ENCODE measurements around the gene PRKAR2B.

The PRKAR2B gene

GRCh38 chr7:107115114-107115513 lies 70.6 kb downstream of the PRKAR2B start:
- no peak for DNase-seq (ENCODE audit: low read depth)

GRCh38 chr7:107115762-107116540 lies 71.4 kb downstream of the PRKAR2B start:
- no peak for TF ChIP-seq CTCF (IDR thresholded peaks at IDR 0.05; ENCODE audit: control insufficient read depth, insufficient read depth, low read depth, low read length, missing control alignments)
- DNase-seq (ENCODE audit: low read depth) = no peak
- H3K4me3 ChIP-seq (ENCODE audit: control insufficient read depth, low read depth, low read length) = no peak overlapping the region

More at GRCh38 chr7:107115114-107115513, 70.6 kb downstream of the PRKAR2B start:
- no peak overlapping the region for H3K4me3 ChIP-seq (ENCODE audit: control insufficient read depth, low read depth, low read length)
- TF ChIP-seq CTCF (IDR thresholded peaks at IDR 0.05; ENCODE audit: control insufficient read depth, insufficient read depth, low read depth, low read length, missing control alignments) = no peak

GRCh38 chr7:107118109-107118900 lies 73.8 kb downstream of the PRKAR2B start:
- H3K4me3 ChIP-seq (ENCODE audit: control insufficient read depth, low read depth, low read length) = no peak overlapping the region
- no peak for TF ChIP-seq CTCF (IDR thresholded peaks at IDR 0.05; ENCODE audit: control insufficient read depth, insufficient read depth, low read depth, low read length, missing control alignments)
- no peak for DNase-seq (ENCODE audit: low read depth)

GRCh38 chr7:107119376-107120105 lies 75.0 kb downstream of the PRKAR2B start:
- no peak for TF ChIP-seq CTCF (IDR thresholded peaks at IDR 0.05; ENCODE audit: control insufficient read depth, insufficient read depth, low read depth, low read length, missing control alignments)
- no peak overlapping the region for H3K4me3 ChIP-seq (ENCODE audit: control insufficient read depth, low read depth, low read length)
- no peak for DNase-seq (ENCODE audit: low read depth)

GRCh38 chr7:107122486-107122911 lies 78.0 kb downstream of the PRKAR2B start:
- H3K4me3 ChIP-seq (ENCODE audit: control insufficient read depth, low read depth, low read length) = no peak overlapping the region
- no peak for TF ChIP-seq CTCF (IDR thresholded peaks at IDR 0.05; ENCODE audit: control insufficient read depth, insufficient read depth, low read depth, low read length, missing control alignments)
- no peak for DNase-seq (ENCODE audit: low read depth)

GRCh38 chr7:107123392-107123791 lies 78.9 kb downstream of the PRKAR2B start:
- H3K4me3 ChIP-seq (ENCODE audit: control insufficient read depth, low read depth, low read length) = no peak overlapping the region
- DNase-seq (ENCODE audit: low read depth) = no peak
- no peak for TF ChIP-seq CTCF (IDR thresholded peaks at IDR 0.05; ENCODE audit: control insufficient read depth, insufficient read depth, low read depth, low read length, missing control alignments)

Measured in AG09309 (cell line).